Heart left ventricle (tissue), 16 donors: Measurements from ENCODE around the gene SORL1-AS1.

Experiments
- ATAC-seq, 4 donors: fragments of 200-7000 bp; cut with Tn5 transposase; one replicate each; pipeline ENCODE4 v1.9.1; 2020 to 2022; ENCODE audit warnings: moderate library complexity in 4 of 4, mild to moderate bottlenecking in 3 of 4, moderate number of reproducible peaks in 1 of 4
- DNase-seq, 5 donors: peaks; one replicate each; pipeline ENCODE4 v3.0.0-alpha.2; 2020
- H3K27ac ChIP-seq, 12 donors: fragments of 200-600 bp; sonication (generic) in 4 of 12; one replicate each; pipeline versions ENCODE4 v1.5.0 to v1.8.0; 2016 to 2022; ENCODE audit warnings: mild to moderate bottlenecking in 2 of 12
- H3K27me3 ChIP-seq, 9 donors: fragments of 200-600 bp; sonication (generic) in 2 of 9; one replicate each; pipeline versions ENCODE4 v1.5.1 to v1.8.0; 2016 to 2022; ENCODE audit warnings: mild to moderate bottlenecking in 3 of 9
- H3K36me3 ChIP-seq, 9 donors: fragments of 200-600 bp; sonication (generic) in 2 of 9; one replicate each; pipeline versions ENCODE4 v1.5.0 to v1.8.0; 2018 to 2022; ENCODE audit warnings: mild to moderate bottlenecking in 2 of 9
- H3K4me1 ChIP-seq, 12 donors: fragments of 200-600 bp; sonication (generic) in 4 of 12; one replicate each; pipeline versions ENCODE4 v1.5.0 to v1.8.0; 2016 to 2022; ENCODE audit warnings: mild to moderate bottlenecking in 3 of 12
- H3K4me3 ChIP-seq, 12 donors: fragments of 200-600 bp; sonication (generic) in 4 of 12; one replicate each; pipeline versions ENCODE4 v1.5.0 to v1.8.0; 2017 to 2022; ENCODE audit warnings: mild to moderate bottlenecking in 9 of 12, moderate library complexity in 4 of 12
- H3K9me3 ChIP-seq, 12 donors: fragments of 200-600 bp; sonication (generic) in 4 of 12; one replicate each; pipeline versions ENCODE4 v1.5.0 to v1.8.0; 2016 to 2022; ENCODE audit warnings: mild to moderate bottlenecking in 1 of 12
- POLR2A ChIP-seq, 2 donors: fragments of 450-650 bp; IDR thresholded peaks; one replicate each; pipeline ENCODE4 v1.6.1; 2017; ENCODE audit warnings: antibody characterized with exemption in 2 of 2, mild to moderate bottlenecking in 2 of 2, moderate library complexity in 2 of 2
- WGBS, 4 donors: extraction: QIAGEN DNeasy Blood & Tissue Kit in 2 of 4; methylation state at CpG; one replicate each; pipeline versions ENCODE4 v1.1.5 to v1.1.7; 2013 to 2018; 5-methylcytosine and 5-hydroxymethylcytosine counted together
- intact Hi-C, 10 donors: fragments of 100-400 bp; cut with DNase I; formaldehyde crosslinking; loops; one replicate each; pipeline versions ENCODE4 v1.11.1 to v1.14.2; 2022
- TF ChIP-seq, protein P1 (sequence below), 12 donors: fragments of 200-600 bp; sonication (generic) in 4 of 12; IDR thresholded peaks; one replicate each; pipeline versions ENCODE4 v1.5.0 to v1.8.0; 2018 to 2022; ENCODE audit warnings: antibody characterized with exemption in 12 of 12, mild to moderate bottlenecking in 5 of 12
- donor health status: ischemic (EF 13 %, LVEDD 7.1; RV severe dilation, severe dysfunction).
- donor health status: healthy with polysubstance abuse.
- donor health status: DM: no; HTN: yes; CAD: no.
- donor health status: DM: no; HTN: no; CAD: no.
- donor health status: ischemic (EF 25% LVEDD 6.9; RV normal size, moderate dysfunction).
- donor health status: ischemic (EF 25% LVEDD 5.7; RV mildly dilated, moderate dysfunction).
- donor health status: healthy.
- donor health status: DM: yes; HTN: yes; CAD: no.
- donor health status: ischemic (EF 35%, LVEDD 5.7; RV mildly dilated, moderate dysfunction).
- donor health status: nonischemic (EF 11% LVEDD 7.7; RV severe dilation, severe dysfunction).
- donor health status: DM: yes; HTN: yes; CAD: no.
- donor health status: PGD.
- donor health status: ischemic (EF 29% LVEDD 5.4; RV normal size, mild dysfunction).
- donor health status: nonischemic (EF 23%, LVEDD 6.1; RV moderate dilation, normal function).

SORL1-AS1 gene

DNA sequence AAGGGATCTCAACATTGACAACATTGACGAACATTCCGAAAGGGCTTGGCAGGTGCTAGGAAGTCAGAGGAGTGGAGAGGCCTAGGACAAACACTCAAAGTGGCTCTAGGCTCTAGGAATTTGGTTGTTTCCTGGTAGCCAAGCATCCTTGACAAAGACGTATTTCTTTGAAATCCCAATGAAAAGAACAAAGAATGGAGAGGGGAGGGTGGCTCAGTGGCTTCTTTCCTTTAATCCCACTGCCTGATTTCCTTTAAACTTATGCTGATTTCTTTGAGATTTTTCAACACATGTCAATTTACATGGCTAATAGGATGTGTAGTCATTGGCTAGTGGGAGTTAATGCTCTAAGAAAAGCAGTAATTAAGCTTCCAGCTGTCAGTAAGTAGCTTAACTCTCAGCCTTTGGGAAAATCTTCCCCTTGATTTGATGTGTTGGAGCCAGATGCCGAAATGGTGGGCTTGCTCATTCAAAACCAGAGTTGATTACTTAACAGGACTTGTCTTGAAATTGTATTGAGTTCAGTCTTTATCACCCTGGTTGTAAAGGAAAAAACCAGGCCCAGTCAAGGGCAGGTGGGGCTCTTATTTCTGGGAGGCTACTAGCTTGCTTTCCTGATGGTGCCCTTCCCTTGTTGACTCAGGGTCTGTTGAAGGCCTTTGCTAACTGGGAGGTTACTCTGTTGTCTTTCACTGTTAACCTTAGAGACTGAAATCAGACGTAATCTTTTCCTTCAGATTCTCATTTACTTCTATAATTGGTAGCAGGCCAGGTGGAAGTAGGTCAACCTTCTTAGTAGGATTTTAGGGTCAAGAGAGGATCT, 44.6 kb upstream of the SORL1-AS1 start:
- DNase-seq (no peak), ATAC-seq (no peak)
- Histone ChIP-seq H3K4me3 (no peak overlapping the region), H3K27ac (no peak overlapping the region), H3K36me3 (peaks cover 0 to 15% (median 0%) of the 10 kb centered on the region in 9 donors), H3K4me1 (peaks cover 0 to 13% (median 0%) of the 10 kb centered on the region in 12 donors), H3K27me3 (no peaks in the 10 kb centered on the region), H3K9me3 (no peaks in the 10 kb centered on the region)
- intact Hi-C loops = no loop called here
- WGBS, 4 donors = 64 to 75% (median 70%) methylated on average over 5 of the region's 5 CpGs
- no peak for TF ChIP-seq POLR2A (IDR thresholded peaks at IDR 0.05)
- TF ChIP-seq, protein P1, sequence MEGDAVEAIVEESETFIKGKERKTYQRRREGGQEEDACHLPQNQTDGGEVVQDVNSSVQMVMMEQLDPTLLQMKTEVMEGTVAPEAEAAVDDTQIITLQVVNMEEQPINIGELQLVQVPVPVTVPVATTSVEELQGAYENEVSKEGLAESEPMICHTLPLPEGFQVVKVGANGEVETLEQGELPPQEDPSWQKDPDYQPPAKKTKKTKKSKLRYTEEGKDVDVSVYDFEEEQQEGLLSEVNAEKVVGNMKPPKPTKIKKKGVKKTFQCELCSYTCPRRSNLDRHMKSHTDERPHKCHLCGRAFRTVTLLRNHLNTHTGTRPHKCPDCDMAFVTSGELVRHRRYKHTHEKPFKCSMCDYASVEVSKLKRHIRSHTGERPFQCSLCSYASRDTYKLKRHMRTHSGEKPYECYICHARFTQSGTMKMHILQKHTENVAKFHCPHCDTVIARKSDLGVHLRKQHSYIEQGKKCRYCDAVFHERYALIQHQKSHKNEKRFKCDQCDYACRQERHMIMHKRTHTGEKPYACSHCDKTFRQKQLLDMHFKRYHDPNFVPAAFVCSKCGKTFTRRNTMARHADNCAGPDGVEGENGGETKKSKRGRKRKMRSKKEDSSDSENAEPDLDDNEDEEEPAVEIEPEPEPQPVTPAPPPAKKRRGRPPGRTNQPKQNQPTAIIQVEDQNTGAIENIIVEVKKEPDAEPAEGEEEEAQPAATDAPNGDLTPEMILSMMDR (IDR thresholded peaks at IDR 0.05) = no peak

DNA sequence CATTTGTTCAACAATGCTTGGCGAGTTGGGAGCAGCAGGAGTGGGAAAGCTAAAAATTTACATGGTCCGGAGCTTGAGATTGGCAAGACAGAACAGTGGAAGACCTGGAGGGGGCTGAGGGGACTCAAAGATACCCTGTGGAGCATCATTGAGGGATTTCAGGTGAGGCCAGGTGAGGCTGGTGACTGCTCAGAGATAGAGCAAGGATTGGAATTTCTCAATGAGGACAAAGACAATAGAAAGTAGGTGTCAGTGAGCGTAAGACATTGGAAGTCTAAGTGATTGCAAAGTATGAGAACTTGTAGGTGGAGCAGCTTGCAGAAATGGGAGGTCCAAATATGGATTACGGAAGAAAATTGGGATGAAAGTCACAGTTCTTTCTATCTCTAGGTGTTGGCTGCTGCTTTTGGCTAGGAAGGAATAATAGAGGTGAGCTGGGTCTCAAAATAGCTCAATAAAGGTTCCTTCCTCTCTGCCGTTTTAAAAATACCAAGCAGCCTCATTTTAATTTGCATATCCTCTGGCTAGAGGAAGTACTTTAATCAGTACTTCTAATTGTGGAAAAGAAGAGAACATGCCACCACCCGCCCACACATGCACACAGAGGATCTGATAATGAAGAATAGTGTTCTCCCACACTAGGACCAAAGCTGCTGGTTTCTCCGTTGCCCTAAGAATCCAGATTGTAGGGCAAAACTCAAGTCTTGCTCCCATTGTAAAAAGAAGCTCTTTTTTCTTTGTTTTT, 41.8 kb upstream of the SORL1-AS1 start:
- no peaks in the 10 kb centered on the region for H3K9me3 ChIP-seq
- WGBS, 4 donors = 60 to 69% (median 65%) methylated on average over 7 of the region's 7 CpGs
- DNase-seq (no peak), ATAC-seq (no peak)
- no peak overlapping the region for H3K4me3 ChIP-seq
- no peaks in the 10 kb centered on the region for H3K27me3 ChIP-seq
- TF ChIP-seq, protein P1 (IDR thresholded peaks at IDR 0.05) = no peak
- TF ChIP-seq POLR2A (IDR thresholded peaks at IDR 0.05) = no peak
- peaks cover 0 to 26% (median 0%) of the 10 kb centered on the region in 9 donors for H3K36me3 ChIP-seq
- peaks cover 0 to 13% (median 0%) of the 10 kb centered on the region in 12 donors for H3K4me1 ChIP-seq
- intact Hi-C loops = no loop called here
- H3K27ac ChIP-seq = no peak overlapping the region

DNA sequence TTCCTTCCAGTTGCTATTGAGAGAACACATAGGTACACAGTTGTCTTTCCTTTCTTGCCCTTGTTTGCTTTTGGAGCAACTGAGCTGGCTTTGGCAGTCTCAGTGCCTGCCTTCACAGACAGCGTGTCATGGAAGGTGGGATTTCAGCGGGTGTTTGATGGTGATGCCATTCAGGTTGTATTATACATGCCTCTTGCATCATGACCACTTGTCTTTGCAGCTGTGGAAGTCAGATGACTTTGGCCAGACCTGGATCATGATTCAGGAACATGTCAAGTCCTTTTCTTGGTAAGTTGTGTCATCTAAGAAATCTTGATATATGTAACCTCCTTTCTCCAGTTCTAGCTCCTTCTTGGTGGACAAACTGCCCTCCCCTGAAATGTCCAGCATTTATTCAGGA, 37.1 kb upstream of the SORL1-AS1 start:
- H3K4me1 ChIP-seq = peaks cover 0 to 9% (median 0%) of the 10 kb centered on the region in 12 donors
- WGBS, 4 donors = 90 to 100% (median 95%) methylated on average over 2 of the region's 2 CpGs
- intact Hi-C loops = no loop called here
- no peak overlapping the region for H3K4me3 ChIP-seq
- TF ChIP-seq, protein P1 (IDR thresholded peaks at IDR 0.05) = no peak
- no peak for TF ChIP-seq POLR2A (IDR thresholded peaks at IDR 0.05)
- H3K9me3 ChIP-seq = no peaks in the 10 kb centered on the region
- H3K27ac ChIP-seq = no peak overlapping the region
- H3K36me3 ChIP-seq = peaks cover 0 to 21% (median 0%) of the 10 kb centered on the region in 9 donors
- no peaks in the 10 kb centered on the region for H3K27me3 ChIP-seq
- no peak for ATAC-seq
- no peak for DNase-seq

DNA sequence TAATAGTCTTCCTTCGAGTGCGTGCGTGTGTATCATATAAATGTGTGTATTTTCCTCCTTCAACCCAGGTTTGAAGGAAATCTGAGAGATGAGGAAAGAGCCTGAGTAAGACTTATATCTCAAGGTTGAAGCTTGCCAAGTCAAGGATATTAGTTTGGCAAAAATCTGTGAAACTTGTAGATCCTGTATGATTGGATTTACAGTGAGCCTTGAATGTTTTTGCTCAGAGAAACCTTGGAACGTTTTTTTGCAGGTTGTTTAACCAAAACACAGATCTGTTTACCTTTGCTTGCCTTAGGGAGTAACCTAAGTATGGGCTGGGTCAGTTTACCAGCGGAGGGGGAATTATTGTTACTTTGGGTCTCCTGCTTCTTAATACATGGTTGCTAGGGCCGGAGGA, 35.9 kb upstream of the SORL1-AS1 start:
- Histone ChIP-seq H3K4me1 (peaks cover 0 to 8% (median 0%) of the 10 kb centered on the region in 12 donors), H3K27me3 (no peaks in the 10 kb centered on the region), H3K27ac (no peak overlapping the region), H3K36me3 (peaks cover 0 to 21% (median 0%) of the 10 kb centered on the region in 9 donors), H3K4me3 (no peak overlapping the region), H3K9me3 (no peaks in the 10 kb centered on the region)
- ATAC-seq = no peak
- DNase-seq = no peak
- intact Hi-C loops = no loop called here
- 87 to 90% (median 89%) methylated on average over 6 of the region's 6 CpGs for WGBS, 4 donors
- TF ChIP-seq, protein P1 (IDR thresholded peaks at IDR 0.05) = no peak
- TF ChIP-seq POLR2A (IDR thresholded peaks at IDR 0.05) = no peak
